ENCODE measurements around the gene ADCY4. TPM values are rescaled to one million over a fixed set of nuclear protein-coding genes. Genes with fewer than 3 reads are reported as not detected.

ADCY4 gene
- total and polyA plus RNA-seq, 10 of the 15 experiments (the other 5 are each of a cell fraction or from before 2014, with no cell fraction given), result 0.05 to 0.87 (median 0.21) TPM; not detected in 1

DNA sequence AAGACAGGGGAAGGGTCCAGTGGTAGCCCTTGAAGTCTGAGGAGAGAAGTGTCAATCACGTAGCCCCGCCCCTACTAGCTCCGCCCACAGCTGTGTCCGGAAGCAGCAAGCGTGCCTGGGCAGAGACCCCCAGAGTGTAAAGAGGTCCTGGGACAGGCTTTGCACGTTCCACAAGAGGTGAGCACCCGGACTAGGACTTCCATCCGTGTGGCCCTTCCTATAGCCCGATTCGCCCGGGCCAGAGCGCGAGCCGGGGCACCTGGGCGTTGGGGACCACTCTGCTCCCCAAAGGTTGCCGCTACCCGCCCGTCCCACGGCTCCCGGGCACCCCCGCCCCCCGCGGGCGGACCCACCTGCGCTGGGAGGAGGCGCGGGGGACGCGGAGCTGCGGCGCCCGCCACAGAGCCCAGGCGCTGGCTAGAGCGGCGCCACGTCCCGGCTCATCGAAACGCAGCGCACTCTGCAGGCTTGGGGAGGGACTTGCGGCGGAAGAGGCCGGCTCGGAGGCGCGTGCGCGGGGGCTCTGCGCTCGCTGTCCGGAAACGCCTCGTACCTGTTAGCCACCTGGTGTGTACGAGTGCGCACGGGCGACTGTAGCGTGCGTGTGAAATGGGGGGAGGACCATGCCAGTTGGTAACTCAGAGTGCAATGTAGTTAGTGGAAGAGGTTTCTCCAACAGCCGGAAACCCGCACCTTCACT lies 63.6 kb downstream of the ADCY4 start, which contains the start of gene RABGGTA (continued):
- peak; percentile 61; the same call in 1 of the 2 replicates for TF ChIP-seq POLR2AphosphoS2 (IDR thresholded peaks at IDR 0.05; ENCODE audit: low read depth, low read length)
- TF ChIP-seq NBN (IDR thresholded peaks at IDR 0.05), result peak; percentile 93
- 0 out of 2 replicates have a peak, but pooled peaks have one; percentile 25 for TF ChIP-seq RAD21 (IDR thresholded peaks at IDR 0.05; ENCODE audit: insufficient read depth, low read depth, low read length)
- TF ChIP-seq JUND (IDR thresholded peaks at IDR 0.05; ENCODE audit: low read depth, low read length), result 0 out of 2 replicates have a peak, but pooled peaks have one; percentile 30
- peak; percentile 97; the same call in 1 of the 2 replicates for TF ChIP-seq ZNF207 (IDR thresholded peaks at IDR 0.05; ENCODE audit: borderline replicate concordance)
- TF ChIP-seq HCFC1 (IDR thresholded peaks at IDR 0.05; ENCODE audit: low read length), result peak; percentile 70
- TF ChIP-seq, protein P1, sequence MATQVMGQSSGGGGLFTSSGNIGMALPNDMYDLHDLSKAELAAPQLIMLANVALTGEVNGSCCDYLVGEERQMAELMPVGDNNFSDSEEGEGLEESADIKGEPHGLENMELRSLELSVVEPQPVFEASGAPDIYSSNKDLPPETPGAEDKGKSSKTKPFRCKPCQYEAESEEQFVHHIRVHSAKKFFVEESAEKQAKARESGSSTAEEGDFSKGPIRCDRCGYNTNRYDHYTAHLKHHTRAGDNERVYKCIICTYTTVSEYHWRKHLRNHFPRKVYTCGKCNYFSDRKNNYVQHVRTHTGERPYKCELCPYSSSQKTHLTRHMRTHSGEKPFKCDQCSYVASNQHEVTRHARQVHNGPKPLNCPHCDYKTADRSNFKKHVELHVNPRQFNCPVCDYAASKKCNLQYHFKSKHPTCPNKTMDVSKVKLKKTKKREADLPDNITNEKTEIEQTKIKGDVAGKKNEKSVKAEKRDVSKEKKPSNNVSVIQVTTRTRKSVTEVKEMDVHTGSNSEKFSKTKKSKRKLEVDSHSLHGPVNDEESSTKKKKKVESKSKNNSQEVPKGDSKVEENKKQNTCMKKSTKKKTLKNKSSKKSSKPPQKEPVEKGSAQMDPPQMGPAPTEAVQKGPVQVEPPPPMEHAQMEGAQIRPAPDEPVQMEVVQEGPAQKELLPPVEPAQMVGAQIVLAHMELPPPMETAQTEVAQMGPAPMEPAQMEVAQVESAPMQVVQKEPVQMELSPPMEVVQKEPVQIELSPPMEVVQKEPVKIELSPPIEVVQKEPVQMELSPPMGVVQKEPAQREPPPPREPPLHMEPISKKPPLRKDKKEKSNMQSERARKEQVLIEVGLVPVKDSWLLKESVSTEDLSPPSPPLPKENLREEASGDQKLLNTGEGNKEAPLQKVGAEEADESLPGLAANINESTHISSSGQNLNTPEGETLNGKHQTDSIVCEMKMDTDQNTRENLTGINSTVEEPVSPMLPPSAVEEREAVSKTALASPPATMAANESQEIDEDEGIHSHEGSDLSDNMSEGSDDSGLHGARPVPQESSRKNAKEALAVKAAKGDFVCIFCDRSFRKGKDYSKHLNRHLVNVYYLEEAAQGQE (IDR thresholded peaks at IDR 0.05; ENCODE audit: low read depth, low read length), result 0 out of 2 replicates have a peak, but pooled peaks have one; percentile 30
- TF ChIP-seq, protein P2, sequence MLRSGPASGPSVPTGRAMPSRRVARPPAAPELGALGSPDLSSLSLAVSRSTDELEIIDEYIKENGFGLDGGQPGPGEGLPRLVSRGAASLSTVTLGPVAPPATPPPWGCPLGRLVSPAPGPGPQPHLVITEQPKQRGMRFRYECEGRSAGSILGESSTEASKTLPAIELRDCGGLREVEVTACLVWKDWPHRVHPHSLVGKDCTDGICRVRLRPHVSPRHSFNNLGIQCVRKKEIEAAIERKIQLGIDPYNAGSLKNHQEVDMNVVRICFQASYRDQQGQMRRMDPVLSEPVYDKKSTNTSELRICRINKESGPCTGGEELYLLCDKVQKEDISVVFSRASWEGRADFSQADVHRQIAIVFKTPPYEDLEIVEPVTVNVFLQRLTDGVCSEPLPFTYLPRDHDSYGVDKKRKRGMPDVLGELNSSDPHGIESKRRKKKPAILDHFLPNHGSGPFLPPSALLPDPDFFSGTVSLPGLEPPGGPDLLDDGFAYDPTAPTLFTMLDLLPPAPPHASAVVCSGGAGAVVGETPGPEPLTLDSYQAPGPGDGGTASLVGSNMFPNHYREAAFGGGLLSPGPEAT (IDR thresholded peaks at IDR 0.05; ENCODE audit: low read depth), result 0 out of 2 replicates have a peak, but pooled peaks have one; percentile 68
- TF ChIP-seq ESRRA (IDR thresholded peaks at IDR 0.05; ENCODE audit: low read length), result no peak
- TF ChIP-seq SRF (IDR thresholded peaks at IDR 0.05; ENCODE audit: low read depth in 2 of 2, low read length in 2 of 2), result 0 out of 4 replicates have a peak, but pooled peaks of 1 of the 2 experiments have one; percentile 1
- TF ChIP-seq SUZ12 (IDR thresholded peaks at IDR 0.05; ENCODE audit: unreplicated experiment), result no peak
- TF ChIP-seq TAF1 (IDR thresholded peaks at IDR 0.05; ENCODE audit: borderline replicate concordance, low read depth, low read length), result 0 out of 2 replicates have a peak, but pooled peaks have one; percentile 81
- TF ChIP-seq SMAD5 (IDR thresholded peaks at IDR 0.05; ENCODE audit: low read depth), result peak; percentile 69; the same call in 1 of the 2 replicates
- peak; percentile 51 for TF ChIP-seq MEF2B (IDR thresholded peaks at IDR 0.05; ENCODE audit: partially characterized antibody, poor library complexity, severe bottlenecking)
- no peak for TF ChIP-seq HDGF (IDR thresholded peaks at IDR 0.05)
- peak; percentile 92 for TF ChIP-seq RCOR1 (conservative IDR thresholded peaks at IDR 0.05; ENCODE audit: low read depth, low read length)
- peak; percentile 91; the same call in 1 of the 2 replicates for TF ChIP-seq RB1 (IDR thresholded peaks at IDR 0.05; ENCODE audit: borderline replicate concordance)
- TF ChIP-seq ZZZ3 (IDR thresholded peaks at IDR 0.05; ENCODE audit: control insufficient read depth, insufficient read length, low read depth), result no peak
- peak; percentile 72; the same call in 1 of the 2 replicates for TF ChIP-seq SIN3A (IDR thresholded peaks at IDR 0.05; ENCODE audit: low read depth, low read length)
- TF ChIP-seq POLR2A (IDR thresholded peaks at IDR 0.05; ENCODE audit: low read depth, low read length), result peak; percentile 93
- TF ChIP-seq SIX5 (IDR thresholded peaks at IDR 0.05; ENCODE audit: low read depth, low read length, severe bottlenecking), result peak; percentile 41
- TF ChIP-seq YY1 (IDR thresholded peaks at IDR 0.05; ENCODE audit: low read depth, low read length), result peak; percentile 87
- no peak for TF ChIP-seq SREBF1 (IDR thresholded peaks at IDR 0.05; ENCODE audit: low read length)
- no peak for TF ChIP-seq SUPT20H (IDR thresholded peaks at IDR 0.05; ENCODE audit: borderline replicate concordance, control insufficient read depth, low read depth, low read length)
- no peak for TF ChIP-seq NFIC (IDR thresholded peaks at IDR 0.05; ENCODE audit: low read depth, low read length)
- TF ChIP-seq PAX5 (IDR thresholded peaks at IDR 0.05; ENCODE audit: borderline replicate concordance, low read depth, low read length), result peak; percentile 10; the same call in 1 of the 2 replicates
